ENCODE results near the gene HIVEP3.

DNA sequence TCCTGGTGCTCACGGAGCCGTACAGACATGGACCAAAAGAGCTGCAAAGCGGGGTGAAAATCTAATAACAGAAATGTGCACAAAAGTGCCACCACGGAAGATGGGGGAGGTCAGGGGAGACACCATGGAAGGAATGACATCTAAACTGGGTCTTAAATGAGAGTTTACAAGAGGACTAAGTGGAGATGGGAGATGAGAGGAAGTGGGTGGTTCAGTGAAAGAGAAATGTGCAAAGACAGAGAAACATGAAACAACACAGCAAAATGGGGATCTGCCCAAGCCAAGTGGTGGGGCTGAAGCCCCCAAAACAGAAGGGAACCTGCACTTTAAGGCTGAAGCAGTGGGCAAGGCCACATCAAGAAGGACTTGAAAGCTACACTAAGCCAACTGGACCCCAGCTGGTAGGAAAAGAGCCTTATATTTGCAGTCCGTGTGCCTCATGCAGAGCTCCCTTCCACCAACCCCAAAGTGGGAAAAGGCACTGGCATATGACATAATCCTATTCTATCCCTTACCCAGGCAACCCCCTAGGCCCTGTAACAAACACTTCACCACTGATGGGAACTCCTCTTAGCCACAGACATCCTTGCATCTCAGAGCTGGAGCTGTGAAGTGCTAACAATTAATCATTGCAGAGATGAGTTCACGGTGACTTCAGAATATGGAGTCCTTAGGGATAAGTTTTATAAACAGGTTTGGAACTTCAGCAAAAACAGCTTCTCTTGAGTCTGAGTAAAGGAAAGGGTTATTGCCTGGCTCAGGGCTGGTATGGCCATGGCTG, 235.7 kb downstream of the HIVEP3 start:
- TF ChIP-seq, protein P1, sequence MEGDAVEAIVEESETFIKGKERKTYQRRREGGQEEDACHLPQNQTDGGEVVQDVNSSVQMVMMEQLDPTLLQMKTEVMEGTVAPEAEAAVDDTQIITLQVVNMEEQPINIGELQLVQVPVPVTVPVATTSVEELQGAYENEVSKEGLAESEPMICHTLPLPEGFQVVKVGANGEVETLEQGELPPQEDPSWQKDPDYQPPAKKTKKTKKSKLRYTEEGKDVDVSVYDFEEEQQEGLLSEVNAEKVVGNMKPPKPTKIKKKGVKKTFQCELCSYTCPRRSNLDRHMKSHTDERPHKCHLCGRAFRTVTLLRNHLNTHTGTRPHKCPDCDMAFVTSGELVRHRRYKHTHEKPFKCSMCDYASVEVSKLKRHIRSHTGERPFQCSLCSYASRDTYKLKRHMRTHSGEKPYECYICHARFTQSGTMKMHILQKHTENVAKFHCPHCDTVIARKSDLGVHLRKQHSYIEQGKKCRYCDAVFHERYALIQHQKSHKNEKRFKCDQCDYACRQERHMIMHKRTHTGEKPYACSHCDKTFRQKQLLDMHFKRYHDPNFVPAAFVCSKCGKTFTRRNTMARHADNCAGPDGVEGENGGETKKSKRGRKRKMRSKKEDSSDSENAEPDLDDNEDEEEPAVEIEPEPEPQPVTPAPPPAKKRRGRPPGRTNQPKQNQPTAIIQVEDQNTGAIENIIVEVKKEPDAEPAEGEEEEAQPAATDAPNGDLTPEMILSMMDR (IDR thresholded peaks at IDR 0.05), result no peak
- TF ChIP-seq, protein P2, sequence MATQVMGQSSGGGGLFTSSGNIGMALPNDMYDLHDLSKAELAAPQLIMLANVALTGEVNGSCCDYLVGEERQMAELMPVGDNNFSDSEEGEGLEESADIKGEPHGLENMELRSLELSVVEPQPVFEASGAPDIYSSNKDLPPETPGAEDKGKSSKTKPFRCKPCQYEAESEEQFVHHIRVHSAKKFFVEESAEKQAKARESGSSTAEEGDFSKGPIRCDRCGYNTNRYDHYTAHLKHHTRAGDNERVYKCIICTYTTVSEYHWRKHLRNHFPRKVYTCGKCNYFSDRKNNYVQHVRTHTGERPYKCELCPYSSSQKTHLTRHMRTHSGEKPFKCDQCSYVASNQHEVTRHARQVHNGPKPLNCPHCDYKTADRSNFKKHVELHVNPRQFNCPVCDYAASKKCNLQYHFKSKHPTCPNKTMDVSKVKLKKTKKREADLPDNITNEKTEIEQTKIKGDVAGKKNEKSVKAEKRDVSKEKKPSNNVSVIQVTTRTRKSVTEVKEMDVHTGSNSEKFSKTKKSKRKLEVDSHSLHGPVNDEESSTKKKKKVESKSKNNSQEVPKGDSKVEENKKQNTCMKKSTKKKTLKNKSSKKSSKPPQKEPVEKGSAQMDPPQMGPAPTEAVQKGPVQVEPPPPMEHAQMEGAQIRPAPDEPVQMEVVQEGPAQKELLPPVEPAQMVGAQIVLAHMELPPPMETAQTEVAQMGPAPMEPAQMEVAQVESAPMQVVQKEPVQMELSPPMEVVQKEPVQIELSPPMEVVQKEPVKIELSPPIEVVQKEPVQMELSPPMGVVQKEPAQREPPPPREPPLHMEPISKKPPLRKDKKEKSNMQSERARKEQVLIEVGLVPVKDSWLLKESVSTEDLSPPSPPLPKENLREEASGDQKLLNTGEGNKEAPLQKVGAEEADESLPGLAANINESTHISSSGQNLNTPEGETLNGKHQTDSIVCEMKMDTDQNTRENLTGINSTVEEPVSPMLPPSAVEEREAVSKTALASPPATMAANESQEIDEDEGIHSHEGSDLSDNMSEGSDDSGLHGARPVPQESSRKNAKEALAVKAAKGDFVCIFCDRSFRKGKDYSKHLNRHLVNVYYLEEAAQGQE (IDR thresholded peaks at IDR 0.05; ENCODE audit: insufficient read depth in 1 of 2, low read depth in 2 of 2, low read length in 1 of 2), result no peak
- TF ChIP-seq POLR2AphosphoS5 (IDR thresholded peaks at IDR 0.05; ENCODE audit: low read depth, low read length) (no peak), TCF7L2 (IDR thresholded peaks at IDR 0.05; ENCODE audit: low read depth, low read length) (no peak), SIN3A (IDR thresholded peaks at IDR 0.05; ENCODE audit: borderline replicate concordance, insufficient read depth, low read depth, low read length) (no peak)

Measured in Panc1 (cell line).